GM21515 (cell line): ENCODE data around the gene VPS39.
"Not testable (repeated sequence)": the region's sequence is repeated elsewhere in the genome, so short reads cannot be mapped to it uniquely, and the experiment has no call there.

Source experiments
- ATAC-seq: cut with Tn5 transposase; IDR thresholded peaks from one replicate; pipeline ENCODE4 v1.9.1; 2021; ENCODE audit not compliant: unreplicated experiment

VPS39 gene, protein sequence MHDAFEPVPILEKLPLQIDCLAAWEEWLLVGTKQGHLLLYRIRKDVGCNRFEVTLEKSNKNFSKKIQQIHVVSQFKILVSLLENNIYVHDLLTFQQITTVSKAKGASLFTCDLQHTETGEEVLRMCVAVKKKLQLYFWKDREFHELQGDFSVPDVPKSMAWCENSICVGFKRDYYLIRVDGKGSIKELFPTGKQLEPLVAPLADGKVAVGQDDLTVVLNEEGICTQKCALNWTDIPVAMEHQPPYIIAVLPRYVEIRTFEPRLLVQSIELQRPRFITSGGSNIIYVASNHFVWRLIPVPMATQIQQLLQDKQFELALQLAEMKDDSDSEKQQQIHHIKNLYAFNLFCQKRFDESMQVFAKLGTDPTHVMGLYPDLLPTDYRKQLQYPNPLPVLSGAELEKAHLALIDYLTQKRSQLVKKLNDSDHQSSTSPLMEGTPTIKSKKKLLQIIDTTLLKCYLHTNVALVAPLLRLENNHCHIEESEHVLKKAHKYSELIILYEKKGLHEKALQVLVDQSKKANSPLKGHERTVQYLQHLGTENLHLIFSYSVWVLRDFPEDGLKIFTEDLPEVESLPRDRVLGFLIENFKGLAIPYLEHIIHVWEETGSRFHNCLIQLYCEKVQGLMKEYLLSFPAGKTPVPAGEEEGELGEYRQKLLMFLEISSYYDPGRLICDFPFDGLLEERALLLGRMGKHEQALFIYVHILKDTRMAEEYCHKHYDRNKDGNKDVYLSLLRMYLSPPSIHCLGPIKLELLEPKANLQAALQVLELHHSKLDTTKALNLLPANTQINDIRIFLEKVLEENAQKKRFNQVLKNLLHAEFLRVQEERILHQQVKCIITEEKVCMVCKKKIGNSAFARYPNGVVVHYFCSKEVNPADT

DNA sequence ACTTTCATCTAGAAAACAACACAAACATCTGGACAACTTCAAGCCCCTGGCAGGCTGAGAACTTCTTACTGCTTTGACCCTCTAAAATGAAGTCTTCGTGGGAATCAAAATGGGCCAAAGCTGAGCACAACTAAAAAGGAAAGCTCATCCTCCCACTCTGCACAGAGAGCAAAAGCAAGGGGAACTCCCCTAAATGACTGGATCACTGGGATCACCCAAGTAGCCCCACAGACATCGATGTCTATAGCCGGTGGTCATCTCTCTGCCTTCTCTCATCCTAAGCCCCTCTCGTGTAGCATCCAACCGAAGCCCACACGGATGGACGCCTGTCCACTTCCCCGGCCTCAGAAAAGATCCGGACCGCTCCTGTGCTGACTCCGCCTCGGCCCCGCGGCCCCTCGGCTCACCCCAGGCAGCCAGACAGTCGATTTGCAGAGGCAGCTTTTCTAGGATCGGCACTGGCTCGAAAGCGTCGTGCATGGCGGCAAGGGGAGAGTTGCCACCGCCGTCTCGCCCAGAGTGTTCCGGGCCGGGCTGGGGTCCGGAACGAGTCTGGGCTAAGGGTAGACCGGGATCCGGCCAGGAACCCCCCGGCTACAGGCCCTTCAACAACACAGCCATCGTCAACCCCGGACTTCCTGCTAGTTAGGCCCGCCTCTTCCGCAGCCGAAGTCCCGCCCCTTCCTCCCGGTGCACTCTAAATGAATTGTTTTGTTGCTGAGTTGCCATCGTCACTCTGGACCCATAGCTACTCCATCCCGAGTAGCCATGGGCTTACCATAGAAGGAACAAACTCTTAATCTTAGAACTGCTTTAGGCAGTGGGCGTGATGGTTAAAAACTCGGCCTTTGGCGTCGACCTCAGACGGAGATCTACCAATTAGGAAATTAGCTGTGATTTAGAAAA, at the start of gene VPS39:
VPS39 (minus strand) TSS at position 631 of the 906 bp plus-strand sequence; CDS start at position 480, 151 bp downstream.
- ATAC-seq: peak; percentile 91

DNA sequence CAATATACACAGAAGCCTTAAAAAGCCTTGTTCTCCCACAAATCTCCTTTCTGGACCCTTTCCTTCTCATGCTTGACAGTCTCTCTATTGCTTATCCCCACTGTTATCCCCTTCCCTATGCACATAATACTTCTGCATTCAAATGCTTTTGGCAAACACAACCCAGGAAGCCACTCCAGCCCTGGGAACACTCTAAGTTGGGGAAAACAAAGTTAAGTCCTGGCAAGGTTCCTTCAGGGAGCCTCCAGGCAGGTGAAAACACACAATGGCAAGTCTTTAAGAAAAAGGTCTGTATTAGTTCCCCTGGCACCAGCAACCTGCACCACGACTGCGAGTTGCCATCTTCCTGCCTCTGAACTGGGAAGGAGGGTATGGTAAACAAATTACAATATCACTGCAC, 45.2 kb upstream of the VPS39 start:
- no peak for ATAC-seq

DNA sequence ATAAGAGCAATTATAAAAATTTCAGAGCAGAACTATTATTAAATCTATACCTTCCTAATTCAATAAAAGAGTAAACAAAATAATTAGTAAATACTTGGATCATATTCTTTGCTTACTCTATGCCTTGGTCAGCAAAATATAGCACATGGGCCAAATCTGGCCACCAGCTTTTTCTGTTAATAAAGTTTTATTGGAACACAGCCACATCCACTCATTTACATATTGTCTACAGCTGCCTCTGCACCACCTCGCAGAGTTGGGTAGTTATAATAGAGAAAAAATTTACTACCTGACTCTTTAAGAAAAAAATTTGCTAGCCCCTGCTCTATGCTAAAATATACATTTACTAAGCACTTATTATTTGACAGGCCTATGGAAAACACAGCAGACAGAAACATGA, 32.7 kb upstream of the VPS39 start:
- ATAC-seq: no peak

DNA sequence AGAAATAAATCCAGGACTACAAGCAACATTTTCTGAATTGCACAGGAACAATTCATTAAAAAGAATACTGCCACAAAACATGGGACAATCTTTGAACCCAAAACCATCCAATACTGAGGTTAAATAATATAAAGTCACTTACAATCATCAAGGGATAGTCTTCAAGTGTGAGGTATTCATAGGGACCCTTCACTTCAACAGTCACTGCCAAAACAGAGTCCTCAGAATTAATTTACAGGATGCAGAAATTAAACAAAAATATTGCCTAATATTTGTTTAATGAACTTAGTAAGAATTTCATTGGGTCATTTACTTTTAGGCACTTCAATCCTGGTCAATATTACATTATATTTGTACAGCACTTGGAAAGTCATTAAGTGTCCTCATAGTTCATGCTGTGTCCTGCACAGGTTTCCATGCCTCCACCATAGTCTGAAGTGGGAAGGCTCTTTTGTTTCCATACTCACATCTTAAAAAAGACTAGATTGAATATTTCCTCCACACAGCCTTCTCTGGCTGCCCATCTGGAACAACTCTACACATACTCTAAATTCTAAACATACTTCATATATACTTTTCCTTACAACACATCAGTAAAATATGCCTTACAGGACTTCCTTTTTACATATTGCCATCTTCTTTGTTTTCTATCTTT, 31.6 kb upstream of the VPS39 start:
- ATAC-seq: no peak

DNA sequence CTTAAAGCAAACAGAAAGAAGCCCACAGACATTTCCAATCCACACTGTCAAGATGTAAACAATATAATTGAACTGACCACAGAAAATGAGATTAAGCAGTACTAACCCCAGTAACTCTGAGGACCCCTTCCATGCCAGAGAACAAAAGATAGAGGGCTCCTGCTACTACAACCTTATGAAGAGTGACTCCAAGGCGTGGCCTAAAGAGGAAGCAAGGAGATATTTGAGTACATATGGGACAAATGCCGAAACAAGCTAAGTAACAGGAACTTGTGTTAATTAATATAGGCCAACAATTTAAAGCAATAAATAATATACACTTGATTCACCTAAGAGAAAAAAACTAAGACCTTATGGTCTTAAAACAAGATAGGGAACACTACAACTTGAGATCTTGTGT, 25.0 kb upstream of the VPS39 start:
- no peak for ATAC-seq

DNA sequence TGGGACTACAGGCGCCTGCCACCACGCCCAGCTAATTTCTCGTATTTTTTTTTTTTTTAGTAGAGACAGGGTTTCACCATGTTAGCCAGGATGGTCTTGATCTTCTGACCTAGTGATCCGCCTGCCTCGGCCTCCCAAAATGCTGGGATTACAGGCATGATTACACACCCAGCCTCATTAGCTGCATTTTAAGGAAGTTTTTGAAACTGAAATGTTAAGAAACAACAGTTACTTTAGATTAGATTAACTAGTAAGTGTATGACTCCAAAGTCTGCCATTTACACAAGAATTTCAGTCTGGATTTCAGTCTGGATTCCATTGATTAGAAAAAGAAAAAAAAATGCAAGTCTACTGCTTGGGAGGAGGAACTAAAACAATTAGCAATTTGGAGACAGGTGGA, 24.5 kb upstream of the VPS39 start:
- ATAC-seq: no peak

DNA sequence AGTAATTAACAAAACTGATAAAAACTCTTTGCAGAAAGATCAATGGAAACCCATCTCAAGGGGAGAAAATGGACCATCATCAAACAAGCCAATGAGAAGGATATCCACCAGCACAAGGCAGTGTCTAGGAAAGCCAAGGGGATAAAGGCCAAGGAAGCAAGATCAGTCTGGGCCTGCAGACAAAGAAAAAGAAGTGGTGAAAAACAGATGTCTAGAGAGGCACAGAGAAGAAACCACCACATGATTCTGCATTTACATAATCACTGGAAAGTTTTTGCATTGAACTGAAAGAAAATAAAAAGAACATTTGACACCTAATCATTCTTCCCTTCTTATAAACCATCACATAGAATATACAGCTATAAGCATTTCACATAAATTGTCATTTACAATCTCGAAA, 23.0 kb upstream of the VPS39 start:
- ATAC-seq: no peak

DNA sequence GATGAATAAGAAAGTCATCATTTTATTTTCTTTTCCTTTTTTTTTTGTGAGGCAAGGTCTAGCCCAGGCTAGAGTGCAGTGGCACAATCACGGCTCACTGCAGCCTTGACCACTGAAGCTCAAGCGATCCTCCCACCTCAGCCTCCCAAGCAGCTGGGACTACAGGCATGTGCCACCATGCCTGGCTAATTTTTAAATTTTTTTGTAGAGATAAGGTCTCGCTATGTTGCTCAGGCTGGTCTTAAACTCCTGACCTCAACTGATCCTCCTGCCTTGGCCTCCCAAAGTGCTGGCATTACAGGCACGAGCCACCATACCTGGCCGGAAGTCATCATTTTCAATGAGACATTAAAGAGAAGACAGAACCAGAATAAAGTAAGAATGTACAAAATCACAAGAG, 20.9 kb upstream of the VPS39 start:
- ATAC-seq: not testable (repeated sequence)

DNA sequence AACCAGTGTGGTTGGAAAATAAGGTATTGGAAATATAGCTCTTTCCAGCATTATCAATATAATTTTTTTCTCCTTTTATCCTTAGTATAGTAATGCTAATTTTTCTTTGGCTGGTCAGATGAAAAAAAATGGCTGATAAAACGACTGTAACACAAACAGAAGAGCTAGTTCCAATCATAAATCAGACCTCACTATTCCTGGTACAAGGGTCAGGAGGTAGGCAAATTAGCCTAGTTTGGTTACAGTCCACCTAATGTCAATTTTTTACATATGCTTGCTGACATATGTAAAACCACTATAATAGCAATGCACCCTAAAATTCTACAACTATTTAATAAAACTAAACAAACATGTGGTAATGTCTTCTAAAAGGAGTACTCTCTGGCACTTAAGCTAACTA, 19.9 kb upstream of the VPS39 start:
- ATAC-seq: no peak

DNA sequence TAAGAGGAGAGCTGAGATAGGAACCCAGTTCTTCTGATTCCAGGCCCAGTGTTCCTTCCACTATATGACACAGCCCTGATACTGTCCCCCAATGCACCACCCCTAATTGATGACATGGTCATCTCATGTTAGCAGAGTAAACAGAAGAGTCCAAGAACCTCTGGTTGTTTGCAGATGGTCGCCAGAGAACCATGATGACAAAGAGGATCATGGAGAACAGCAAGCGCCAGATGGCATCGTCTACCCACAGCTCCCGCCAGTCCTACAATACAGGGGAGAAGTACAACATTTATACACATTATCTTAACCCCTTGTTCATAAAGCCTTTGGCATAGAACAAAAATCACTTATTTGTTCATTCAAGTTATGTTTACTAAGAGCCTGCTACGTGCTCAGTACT, 18.5 kb upstream of the VPS39 start:
- ATAC-seq: no peak

DNA sequence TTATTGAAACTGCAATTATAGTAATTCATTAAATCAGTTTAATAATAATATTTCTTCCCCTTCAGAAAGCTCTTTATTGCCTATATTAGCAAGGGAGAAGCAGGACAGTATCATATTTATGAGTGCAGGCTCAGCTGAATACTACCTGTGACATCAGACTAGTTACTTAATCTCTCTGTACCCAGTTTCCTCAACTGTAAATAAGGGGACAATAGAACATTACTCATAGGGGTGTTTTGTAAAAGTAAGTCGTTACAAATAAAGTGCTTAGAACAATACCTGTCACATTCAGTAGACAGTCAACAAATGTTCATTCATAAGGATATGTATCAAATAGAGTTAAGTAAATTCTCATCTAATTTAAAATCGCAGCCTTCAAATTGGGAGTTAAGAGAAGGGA, 12.1 kb upstream of the VPS39 start:
- ATAC-seq: no peak

DNA sequence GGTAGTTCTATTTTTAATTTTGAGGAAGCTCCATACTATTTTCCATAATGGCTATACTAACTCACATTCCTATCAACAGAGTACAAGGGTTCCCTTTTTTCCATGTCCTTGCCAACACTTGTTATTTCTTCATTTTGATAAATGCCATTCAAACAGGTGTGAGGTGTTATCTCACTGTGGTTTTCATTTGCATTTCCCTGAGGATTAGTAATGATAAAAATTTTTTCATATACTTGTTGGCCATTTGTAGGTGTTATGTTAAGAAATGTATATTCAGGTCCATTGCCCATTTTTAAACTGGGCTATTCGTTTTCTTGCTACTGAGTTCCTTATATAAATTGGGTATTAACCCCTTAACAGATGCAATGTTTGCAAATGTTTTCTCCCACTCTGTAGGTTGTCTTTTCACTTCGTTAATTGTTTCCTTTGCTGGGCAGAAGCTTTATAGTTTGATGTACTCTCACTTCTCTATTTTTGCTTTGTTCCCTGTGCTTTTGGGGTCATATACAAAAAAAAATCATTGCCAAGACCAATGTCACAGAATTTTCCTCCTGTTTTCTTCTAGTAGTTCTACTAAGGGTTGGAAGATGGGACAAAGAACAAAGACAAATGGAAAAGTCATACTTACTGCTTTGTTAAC, 11.0 kb upstream of the VPS39 start:
- ATAC-seq: no peak

DNA sequence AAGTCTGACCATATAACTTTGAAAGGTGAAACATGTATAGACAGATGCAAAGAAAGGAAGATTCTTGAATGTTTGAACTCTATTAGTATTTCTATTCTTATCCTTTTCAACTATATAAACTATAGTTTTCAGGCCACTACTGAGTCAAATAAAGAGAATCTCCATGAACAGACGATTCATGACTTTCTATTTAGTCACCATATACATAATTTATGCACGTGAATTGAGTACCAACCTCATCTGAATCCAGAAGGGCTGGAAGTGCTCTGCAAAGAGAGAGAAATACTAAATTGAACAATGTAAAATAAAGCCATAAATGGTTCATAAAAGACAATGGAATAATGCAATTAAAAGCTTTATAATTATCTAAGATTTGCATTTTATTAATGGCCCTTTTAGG, 9.5 kb upstream of the VPS39 start:
- no peak for ATAC-seq

DNA sequence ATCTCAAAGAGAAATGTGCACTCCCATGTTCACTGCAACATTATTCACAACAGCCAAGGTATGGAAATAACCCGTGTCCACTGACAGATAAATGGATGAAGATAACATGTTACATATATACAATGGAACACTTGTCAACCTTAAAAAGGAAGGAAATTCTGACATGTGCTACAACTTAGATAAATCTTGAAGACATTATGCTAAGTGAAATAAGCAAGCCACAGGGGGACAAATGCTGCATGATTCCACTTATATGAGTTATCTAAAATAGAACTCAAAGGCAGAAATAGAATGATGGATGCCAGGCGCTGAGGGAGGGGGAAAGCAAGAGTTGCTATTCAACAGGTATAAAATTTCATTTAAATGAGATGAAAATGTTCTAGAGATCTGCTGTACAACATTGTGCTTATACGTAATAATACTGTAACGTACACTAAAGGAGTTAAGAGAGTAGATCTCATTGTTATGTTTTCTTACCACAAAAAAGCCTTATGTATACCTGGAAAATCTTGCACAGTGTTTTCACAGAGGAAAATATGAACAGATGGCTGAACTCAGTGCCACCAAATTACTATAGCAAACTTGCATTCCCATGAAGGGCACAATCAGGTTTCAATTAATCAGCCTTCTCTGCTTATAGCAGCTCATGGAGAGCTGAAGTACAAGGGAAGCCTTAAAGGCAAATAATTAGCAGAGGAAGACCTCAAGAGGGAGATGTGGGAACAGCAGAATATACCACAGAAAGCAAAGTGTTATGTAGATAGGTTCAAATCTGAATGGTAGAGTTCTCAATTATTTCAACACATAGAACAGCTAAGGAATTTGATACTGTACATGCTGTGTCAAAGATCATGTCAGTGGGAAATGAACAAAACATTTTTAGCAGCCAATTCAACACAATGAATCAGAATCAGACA, 8.1 kb upstream of the VPS39 start:
- no peak for ATAC-seq

DNA sequence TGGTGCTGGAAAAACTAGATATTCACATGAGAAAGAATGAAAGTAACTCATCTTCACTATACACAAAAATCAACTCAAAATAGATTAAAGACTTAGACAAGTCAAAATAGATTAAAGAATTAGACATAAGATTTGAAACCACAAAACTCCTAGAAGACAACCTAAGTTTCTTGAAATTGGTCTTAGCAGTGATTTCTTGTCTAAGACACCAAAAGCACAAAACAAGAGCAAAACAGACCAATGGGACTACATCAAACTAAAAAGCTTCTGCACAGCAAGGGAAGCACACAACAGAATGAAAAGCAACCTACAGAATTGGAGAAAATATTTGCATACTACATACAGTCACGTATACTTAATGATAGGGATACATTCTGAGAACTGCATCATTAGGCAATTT, 6.5 kb upstream of the VPS39 start:
- no peak for ATAC-seq

DNA sequence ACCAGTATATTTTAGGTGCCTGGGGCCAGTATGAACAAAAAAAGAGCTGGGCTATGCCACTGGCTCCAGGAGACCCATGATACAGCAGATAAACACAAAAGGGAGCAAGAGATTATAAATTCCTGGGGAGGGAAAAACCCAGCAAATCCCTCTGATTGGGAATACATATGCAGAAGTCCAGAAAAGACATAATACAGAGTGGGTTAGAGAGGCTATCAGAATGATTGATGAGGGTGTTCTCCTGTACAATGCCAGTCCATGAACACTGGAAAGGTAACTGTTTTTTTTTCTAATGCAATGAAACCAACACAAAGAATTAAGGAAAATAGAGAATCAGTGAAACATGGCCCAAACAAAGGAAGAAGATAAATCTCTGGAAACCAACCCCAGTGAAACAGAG, 5.4 kb upstream of the VPS39 start:
- no peak for ATAC-seq

DNA sequence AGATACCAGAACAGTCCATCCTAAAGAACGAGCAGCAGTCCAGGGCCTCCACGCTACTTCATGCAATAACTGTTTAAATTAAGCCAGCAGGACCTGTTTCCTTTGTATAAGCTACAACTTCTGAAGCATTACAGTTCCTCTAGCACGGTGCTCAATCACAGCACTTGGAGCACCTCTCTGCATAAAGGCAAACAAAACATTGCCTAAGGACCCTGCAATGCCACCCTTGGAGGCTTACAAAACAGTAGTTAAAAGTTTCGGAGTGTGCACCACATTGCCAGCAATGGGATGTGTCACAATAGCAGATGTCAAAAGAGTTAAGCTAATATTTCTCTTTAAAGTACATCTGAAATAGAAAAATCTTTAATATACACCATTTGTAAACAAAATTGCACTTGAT, 2.6 kb upstream of the VPS39 start:
- ATAC-seq: no peak

DNA sequence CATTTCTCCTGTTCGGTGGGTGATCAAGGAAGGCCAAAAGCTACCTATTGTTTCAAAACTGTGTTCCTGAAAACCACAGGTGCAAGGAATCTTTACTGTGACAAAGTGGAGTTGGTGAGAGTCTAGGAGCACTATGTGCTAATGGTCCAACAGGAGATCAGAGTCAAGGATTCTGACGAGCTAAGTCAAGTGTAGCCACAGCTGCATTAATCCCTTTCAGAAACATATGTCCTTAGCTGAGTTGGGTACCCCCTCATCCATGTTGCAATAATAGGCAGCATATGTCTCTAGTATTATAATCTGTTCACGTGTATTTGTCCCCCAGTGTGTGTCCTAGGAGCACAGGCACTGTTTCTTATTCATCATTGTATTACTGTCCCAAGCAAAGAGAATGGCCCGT, 1.7 kb downstream of the VPS39 start:
- no peak for ATAC-seq

DNA sequence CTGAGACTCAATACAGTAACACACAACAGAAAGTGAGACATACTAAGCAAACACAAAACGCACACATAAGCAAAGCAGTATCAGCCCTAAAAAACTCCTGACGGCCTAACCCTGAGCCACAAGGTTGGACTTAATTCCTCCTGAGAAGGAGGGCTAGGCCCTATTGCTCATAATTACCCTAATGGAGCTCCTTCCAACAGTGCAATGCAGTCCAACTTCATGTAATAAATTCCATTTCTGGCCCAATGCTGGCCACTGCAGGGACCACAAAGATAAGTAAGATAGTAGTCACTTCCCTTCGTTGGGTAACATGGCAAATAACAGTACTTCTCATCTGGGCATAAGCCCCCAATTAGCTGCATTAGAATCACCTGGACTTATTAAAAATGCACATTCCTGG, 4.2 kb downstream of the VPS39 start:
- ATAC-seq: no peak
